ENCODE data around the gene DPEP3.

DPEP3 gene

DNA sequence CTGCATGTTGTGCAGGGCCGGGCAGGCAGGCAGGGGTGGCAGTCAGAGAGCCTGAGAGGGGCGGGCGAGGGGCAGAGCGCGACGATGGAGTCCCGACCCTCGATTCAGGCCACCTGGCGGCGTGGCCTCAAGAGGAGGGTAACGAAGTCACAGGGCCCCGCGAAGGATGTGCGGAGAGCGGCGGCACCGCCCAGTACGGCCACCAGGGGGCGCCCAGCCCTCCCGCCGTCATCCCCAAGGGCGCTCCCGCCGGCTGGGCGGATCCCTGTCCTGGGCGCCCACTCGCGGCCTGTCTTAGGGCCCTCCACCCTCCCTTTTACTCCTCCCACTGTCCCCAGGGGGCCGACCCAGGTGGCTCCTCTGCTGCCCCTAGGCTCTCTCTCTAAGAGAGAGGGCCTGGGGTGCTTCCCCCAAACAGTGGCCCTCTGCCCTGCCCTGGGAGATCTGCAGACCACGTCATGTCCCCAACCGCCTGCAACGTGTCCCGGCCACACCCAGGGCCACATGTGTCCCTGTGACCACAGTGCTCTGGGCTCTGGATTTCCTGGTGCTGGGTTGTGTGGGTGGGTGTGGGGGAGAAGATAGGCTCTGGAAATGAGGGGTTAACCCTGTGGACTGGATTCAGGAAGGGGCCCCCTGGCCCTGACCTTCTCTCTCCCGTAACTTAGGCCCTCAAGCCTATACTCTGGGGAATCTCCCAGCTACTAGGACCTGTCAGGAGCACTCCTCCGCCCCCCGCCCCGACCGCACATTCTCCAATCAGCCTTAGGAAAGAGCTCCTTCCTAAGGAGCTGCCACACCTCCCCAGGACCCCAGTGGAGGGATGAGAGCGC lies 13.1 kb upstream of the DPEP3 start:
- H3K4me3 ChIP-seq (ENCODE audit: low read depth, low read length): peak overlapping the region; percentile 58; the same call in 1 of the 2 replicates
- H3K4me1 ChIP-seq (ENCODE audit: control insufficient read depth, insufficient read depth, low read length, unreplicated experiment): peaks cover 12% of the 10 kb centered on the region
- peak overlapping the region; percentile 96 for H2AFZ ChIP-seq (ENCODE audit: low read length, unreplicated experiment)
- H3K27me3 ChIP-seq (ENCODE audit: insufficient read depth, low read length): no peaks in the 10 kb centered on the region
- H3K79me2 ChIP-seq (ENCODE audit: control insufficient read depth, insufficient read depth, low read length, unreplicated experiment): no peaks in the 10 kb centered on the region
- no peaks in the 10 kb centered on the region for H3K36me3 ChIP-seq (ENCODE audit: insufficient read depth, low read length)
- no peak overlapping the region for H3K27ac ChIP-seq (ENCODE audit: low read depth, low read length)

DNA sequence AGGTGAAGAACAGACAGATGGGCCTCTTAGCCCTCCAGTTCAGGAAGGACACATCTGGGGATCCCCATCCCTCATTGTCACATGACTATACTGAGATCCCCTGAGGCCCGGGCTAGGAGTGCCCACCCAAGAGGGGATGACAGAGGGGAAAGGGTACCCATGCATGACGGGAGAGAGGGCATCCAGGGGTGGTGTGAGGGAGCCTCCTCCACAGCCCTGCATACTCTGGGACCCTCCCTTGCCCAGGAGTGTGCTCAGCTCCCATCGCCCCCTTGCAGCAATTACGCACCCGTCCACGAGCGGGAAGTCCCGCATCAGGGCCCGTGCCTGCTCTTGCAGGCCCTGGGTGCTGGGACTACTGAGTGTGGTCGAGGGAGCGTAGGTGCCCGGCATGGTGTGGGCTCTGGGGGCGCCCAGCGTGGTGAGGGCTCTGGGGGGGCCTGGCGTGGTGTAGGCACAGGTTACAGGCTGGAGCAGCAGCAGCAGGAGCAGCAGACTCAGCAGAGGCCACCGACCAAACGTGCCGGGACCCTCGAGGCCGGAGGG lies 12.4 kb upstream of the DPEP3 start:
- Histone ChIP-seq H3K79me2 (ENCODE audit: control insufficient read depth, insufficient read depth, low read length, unreplicated experiment) (no peaks in the 10 kb centered on the region), H3K4me3 (ENCODE audit: low read depth, low read length) (no peak overlapping the region), H3K27ac (ENCODE audit: low read depth, low read length) (no peak overlapping the region), H3K4me1 (ENCODE audit: control insufficient read depth, insufficient read depth, low read length, unreplicated experiment) (peaks cover 12% of the 10 kb centered on the region), H3K36me3 (ENCODE audit: insufficient read depth, low read length) (no peaks in the 10 kb centered on the region), H3K27me3 (ENCODE audit: insufficient read depth, low read length) (no peaks in the 10 kb centered on the region), H2AFZ (ENCODE audit: low read length, unreplicated experiment) (no peak overlapping the region)

DNA sequence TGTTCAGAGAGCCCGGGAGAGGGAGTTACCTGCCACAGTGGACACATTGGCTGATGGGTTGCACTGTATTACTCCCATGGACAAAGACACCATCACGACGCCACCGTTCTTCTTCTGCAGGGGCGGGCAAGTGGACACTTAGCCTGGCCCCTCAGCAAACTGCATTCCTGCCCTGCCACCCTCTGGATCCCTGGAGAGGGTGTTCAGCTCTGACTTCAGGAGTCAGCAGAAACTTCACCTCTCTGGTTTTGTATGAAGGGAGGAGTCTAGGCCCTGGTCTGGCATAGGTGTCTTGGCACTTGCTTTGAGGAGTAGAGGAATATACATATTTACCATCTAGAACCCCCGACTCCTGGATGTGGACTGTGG lies 9.7 kb upstream of the DPEP3 start:
- no peaks in the 10 kb centered on the region for H3K36me3 ChIP-seq (ENCODE audit: insufficient read depth, low read length)
- peaks cover 8% of the 10 kb centered on the region for H3K4me1 ChIP-seq (ENCODE audit: control insufficient read depth, insufficient read depth, low read length, unreplicated experiment)
- no peaks in the 10 kb centered on the region for H3K27me3 ChIP-seq (ENCODE audit: insufficient read depth, low read length)
- H3K79me2 ChIP-seq (ENCODE audit: control insufficient read depth, insufficient read depth, low read length, unreplicated experiment): no peaks in the 10 kb centered on the region
- H3K4me3 ChIP-seq (ENCODE audit: low read depth, low read length): no peak overlapping the region
- H2AFZ ChIP-seq (ENCODE audit: low read length, unreplicated experiment): no peak overlapping the region
- no peak overlapping the region for H3K27ac ChIP-seq (ENCODE audit: low read depth, low read length)

DNA sequence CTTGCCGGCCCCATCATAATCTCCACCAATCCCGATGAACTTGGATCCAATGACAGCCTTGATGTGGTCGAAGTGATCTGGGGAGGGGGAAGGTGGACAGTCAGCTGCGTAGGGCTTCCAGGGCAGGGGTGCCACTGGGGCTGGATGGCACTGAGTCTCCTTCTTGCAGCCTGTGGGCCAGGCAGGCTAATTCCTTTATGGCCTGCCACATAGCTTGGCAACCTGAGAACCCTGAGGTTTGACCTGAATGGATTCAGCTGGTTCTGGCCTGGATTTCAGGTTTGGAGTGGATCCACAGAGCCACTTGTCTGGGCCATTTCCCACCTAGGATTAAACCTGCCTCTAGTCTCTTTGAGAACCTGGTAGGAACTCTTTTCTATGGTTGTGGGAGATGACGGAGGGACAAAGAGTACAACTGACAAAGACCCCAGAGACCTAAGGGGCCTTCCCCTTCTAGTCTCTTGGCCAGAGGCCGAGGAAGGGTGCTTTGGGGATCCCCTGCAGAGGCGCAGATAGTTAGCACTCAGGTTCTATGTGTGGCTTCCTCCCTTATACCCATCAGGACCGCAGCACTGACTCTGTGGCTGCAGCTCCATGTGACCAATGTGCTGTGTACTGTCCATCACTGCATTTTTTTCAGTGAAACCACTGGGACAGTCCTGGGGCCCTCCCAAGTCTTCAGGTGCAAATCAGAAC lies 9.2 kb upstream of the DPEP3 start:
- H2AFZ ChIP-seq (ENCODE audit: low read length, unreplicated experiment): no peak overlapping the region
- H3K4me3 ChIP-seq (ENCODE audit: low read depth, low read length): no peak overlapping the region
- no peaks in the 10 kb centered on the region for H3K27me3 ChIP-seq (ENCODE audit: insufficient read depth, low read length)
- no peaks in the 10 kb centered on the region for H3K36me3 ChIP-seq (ENCODE audit: insufficient read depth, low read length)
- no peak overlapping the region for H3K27ac ChIP-seq (ENCODE audit: low read depth, low read length)
- peaks cover 8% of the 10 kb centered on the region for H3K4me1 ChIP-seq (ENCODE audit: control insufficient read depth, insufficient read depth, low read length, unreplicated experiment)
- H3K79me2 ChIP-seq (ENCODE audit: control insufficient read depth, insufficient read depth, low read length, unreplicated experiment): no peaks in the 10 kb centered on the region

DNA sequence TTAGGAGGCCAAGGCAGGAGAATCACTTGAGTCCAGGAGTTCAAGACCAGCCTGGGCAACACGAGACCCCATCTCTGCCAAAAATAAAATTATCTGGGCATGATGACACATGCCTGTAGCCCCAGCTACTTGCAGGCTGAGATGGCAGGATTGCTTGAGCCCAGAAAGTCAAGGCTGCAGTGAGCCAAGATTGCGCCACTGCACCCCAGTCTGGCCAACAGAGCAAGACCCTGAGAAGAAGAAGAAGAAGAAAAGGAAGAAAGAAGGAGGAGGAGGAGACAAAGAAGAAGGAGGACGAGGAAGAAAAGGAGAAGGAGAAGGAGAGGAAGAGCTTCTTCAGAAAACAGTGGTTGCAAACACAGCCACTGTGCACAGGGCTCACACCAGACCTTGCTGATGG lies 8.4 kb upstream of the DPEP3 start:
- no peaks in the 10 kb centered on the region for H3K27me3 ChIP-seq (ENCODE audit: insufficient read depth, low read length)
- peaks cover 7% of the 10 kb centered on the region for H3K4me1 ChIP-seq (ENCODE audit: control insufficient read depth, insufficient read depth, low read length, unreplicated experiment)
- no peaks in the 10 kb centered on the region for H3K36me3 ChIP-seq (ENCODE audit: insufficient read depth, low read length)
- no peak overlapping the region for H3K4me3 ChIP-seq (ENCODE audit: low read depth, low read length)
- H3K27ac ChIP-seq (ENCODE audit: low read depth, low read length): no peak overlapping the region
- H2AFZ ChIP-seq (ENCODE audit: low read length, unreplicated experiment): no peak overlapping the region
- no peaks in the 10 kb centered on the region for H3K79me2 ChIP-seq (ENCODE audit: control insufficient read depth, insufficient read depth, low read length, unreplicated experiment)

DNA sequence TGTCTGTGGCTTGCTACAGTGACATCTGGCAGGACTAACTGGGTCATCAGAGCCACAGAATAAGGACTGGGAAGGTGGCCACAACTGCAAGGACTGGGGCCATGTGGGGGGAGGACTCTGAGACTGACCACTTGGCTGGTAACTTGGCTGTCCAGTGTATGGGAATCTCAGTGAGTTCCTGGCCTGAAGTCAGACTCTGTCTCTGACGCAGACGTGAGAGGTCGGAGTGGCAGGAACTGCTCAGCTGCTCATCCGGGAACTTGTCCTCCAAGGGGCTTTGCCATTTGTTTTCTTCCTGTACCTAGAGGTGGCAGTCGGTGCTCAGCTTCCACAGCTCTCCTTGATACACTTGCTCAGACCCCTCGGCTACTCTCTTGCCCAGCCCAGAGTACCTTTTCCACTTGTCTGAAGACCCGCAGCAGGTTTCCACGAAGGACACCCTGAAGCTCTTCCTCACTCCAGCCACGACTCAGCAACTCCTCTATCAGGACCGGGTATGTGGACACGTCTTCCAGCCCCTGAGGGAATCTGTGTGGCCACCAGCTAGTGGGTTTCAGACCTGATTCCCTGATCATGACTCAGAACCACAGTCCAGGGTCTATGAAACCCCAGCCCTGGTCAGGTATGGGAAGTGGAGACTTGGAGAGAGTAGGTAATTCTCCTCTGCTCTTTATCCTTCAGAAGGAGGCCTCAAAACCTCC lies 7.3 kb upstream of the DPEP3 start:
- no peak overlapping the region for H2AFZ ChIP-seq (ENCODE audit: low read length, unreplicated experiment)
- H3K4me1 ChIP-seq (ENCODE audit: control insufficient read depth, insufficient read depth, low read length, unreplicated experiment): no peaks in the 10 kb centered on the region
- no peaks in the 10 kb centered on the region for H3K36me3 ChIP-seq (ENCODE audit: insufficient read depth, low read length)
- H3K79me2 ChIP-seq (ENCODE audit: control insufficient read depth, insufficient read depth, low read length, unreplicated experiment): no peaks in the 10 kb centered on the region
- no peaks in the 10 kb centered on the region for H3K27me3 ChIP-seq (ENCODE audit: insufficient read depth, low read length)
- no peak overlapping the region for H3K4me3 ChIP-seq (ENCODE audit: low read depth, low read length)
- no peak overlapping the region for H3K27ac ChIP-seq (ENCODE audit: low read depth, low read length)

DNA sequence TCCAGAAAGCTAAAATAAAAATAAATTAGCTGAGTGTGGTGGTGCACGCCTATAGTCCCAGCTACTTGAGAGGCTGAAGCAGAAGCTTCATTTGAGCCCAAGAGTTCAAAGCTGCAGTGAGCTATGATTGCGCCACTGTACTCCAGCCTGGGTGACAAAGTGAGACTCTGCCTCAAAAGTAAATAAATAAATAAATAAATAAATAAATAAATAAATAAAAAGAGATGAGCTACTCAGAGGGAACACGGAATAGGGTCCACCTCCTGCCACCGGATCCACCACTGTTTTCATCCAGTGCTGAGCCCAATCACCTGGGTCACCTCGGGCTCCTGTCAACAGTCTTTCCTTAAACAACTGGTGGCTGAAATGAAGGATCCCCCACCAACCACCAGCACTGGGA lies 6.7 kb upstream of the DPEP3 start:
- Histone ChIP-seq H3K4me3 (ENCODE audit: low read depth, low read length) (no peak overlapping the region), H3K27me3 (ENCODE audit: insufficient read depth, low read length) (no peaks in the 10 kb centered on the region), H3K79me2 (ENCODE audit: control insufficient read depth, insufficient read depth, low read length, unreplicated experiment) (no peaks in the 10 kb centered on the region), H2AFZ (ENCODE audit: low read length, unreplicated experiment) (no peak overlapping the region), H3K36me3 (ENCODE audit: insufficient read depth, low read length) (no peaks in the 10 kb centered on the region), H3K4me1 (ENCODE audit: control insufficient read depth, insufficient read depth, low read length, unreplicated experiment) (no peaks in the 10 kb centered on the region), H3K27ac (ENCODE audit: low read depth, low read length) (no peak overlapping the region)

DNA sequence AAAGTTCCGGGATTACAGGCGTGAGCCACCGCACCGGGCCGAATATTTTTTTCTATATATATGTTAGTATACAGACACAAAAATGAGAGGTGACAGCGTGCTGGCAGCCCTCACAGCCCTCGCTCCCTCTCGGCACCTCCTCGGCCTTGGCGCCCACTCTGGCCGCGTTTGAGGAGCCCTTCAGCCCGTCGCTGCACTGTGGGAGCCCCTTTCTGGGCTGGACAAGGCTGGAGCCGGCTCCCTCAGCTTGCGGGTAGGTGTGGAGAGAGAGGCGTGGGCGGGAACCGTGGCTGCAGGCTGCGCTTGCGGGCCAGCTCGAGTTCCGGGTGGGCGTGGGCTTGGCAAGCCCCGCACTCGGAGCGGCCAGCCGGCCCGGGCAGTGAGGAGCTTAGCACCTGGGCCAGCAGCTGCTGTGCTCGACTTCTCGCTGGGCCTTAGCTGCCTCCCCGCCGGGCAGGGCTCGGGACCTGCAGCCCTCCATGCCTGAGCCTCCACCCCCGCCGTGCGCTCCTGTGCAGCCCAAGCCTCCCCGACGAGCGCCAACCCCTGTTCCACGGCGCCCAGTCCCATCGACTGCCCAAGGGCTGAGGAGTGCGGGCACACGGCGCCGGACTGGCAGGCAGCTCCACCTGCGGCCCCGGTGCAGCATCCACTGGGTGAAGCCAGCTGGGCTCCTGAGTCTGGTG lies 1.9 kb upstream of the DPEP3 start:
- Histone ChIP-seq H3K27ac (ENCODE audit: low read depth, low read length) (no peak overlapping the region), H3K27me3 (ENCODE audit: insufficient read depth, low read length) (peaks cover 7% of the 10 kb centered on the region; the same call in 1 of the 2 replicates), H2AFZ (ENCODE audit: low read length, unreplicated experiment) (no peak overlapping the region), H3K79me2 (ENCODE audit: control insufficient read depth, insufficient read depth, low read length, unreplicated experiment) (no peaks in the 10 kb centered on the region), H3K4me3 (ENCODE audit: low read depth, low read length) (no peak overlapping the region), H3K4me1 (ENCODE audit: control insufficient read depth, insufficient read depth, low read length, unreplicated experiment) (no peaks in the 10 kb centered on the region), H3K36me3 (ENCODE audit: insufficient read depth, low read length) (no peaks in the 10 kb centered on the region)

DNA sequence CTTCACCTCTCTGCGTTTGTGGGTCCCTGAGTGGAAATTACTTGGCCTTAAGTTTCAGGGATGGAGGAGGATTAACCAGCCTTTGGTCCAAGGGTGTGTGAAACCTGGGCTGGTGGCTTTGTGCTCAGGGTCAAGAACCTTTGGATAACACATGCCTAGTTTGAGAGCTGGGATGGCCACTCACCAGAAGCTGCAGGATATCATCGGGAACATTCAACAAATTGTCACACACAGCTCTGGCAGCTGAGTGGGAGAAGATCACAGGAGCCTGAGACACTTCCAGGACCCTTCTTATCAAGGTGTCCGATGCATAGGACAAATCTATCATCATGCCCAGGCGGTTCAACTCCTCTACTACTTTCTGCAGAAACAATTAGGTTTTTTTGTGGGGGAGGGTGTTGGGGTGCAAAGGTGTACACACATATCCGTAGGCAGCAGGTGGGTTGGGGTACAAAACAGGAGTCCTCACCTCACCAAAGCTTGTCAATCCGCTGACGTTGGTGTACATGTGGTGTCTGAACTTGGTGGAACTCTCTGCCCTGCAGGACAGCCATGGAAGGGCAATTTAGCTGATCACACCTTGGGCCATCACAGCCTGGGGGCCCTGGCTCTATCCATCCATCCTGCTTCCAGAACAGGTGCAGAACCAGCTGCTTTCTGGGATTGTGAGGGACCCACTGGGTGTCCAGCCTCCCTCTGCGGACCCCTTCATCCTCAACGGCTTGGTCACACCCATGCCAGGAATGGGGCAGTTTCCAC lies 2.7 kb downstream of the DPEP3 start:
- H3K4me3 ChIP-seq (ENCODE audit: low read depth, low read length): no peak overlapping the region
- no peaks in the 10 kb centered on the region for H3K79me2 ChIP-seq (ENCODE audit: control insufficient read depth, insufficient read depth, low read length, unreplicated experiment)
- H3K27ac ChIP-seq (ENCODE audit: low read depth, low read length): no peak overlapping the region
- H2AFZ ChIP-seq (ENCODE audit: low read length, unreplicated experiment): no peak overlapping the region
- H3K27me3 ChIP-seq (ENCODE audit: insufficient read depth, low read length): peaks cover 11% of the 10 kb centered on the region; the same call in 1 of the 2 replicates
- H3K36me3 ChIP-seq (ENCODE audit: insufficient read depth, low read length): no peaks in the 10 kb centered on the region
- no peaks in the 10 kb centered on the region for H3K4me1 ChIP-seq (ENCODE audit: control insufficient read depth, insufficient read depth, low read length, unreplicated experiment)

DNA sequence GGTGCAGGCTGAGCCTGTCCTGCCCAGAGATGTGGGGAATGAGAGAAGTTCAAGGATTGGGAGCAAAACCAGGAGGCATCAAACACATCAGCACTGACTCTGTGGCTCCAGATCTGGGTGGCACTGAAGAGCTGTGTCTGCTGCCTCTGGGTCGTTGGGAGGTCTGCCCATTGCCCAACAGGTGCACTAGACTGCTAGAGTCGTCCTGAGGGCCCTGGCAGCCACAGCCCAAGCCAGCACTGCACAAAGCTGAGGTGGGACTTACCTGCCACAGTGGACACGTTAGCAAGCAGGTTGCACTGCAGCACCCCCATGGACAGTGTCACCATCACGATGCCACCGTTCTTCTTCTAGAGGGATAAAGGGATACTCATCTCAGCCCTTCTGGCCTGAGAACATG lies 3.3 kb downstream of the DPEP3 start:
- H3K36me3 ChIP-seq (ENCODE audit: insufficient read depth, low read length): no peaks in the 10 kb centered on the region

More for the DNA sequence above, 3.3 kb downstream of the DPEP3 start:
- no peak overlapping the region for H3K4me3 ChIP-seq (ENCODE audit: low read depth, low read length)
- no peak overlapping the region for H2AFZ ChIP-seq (ENCODE audit: low read length, unreplicated experiment)
- no peak overlapping the region for H3K27ac ChIP-seq (ENCODE audit: low read depth, low read length)
- no peaks in the 10 kb centered on the region for H3K79me2 ChIP-seq (ENCODE audit: control insufficient read depth, insufficient read depth, low read length, unreplicated experiment)
- H3K4me1 ChIP-seq (ENCODE audit: control insufficient read depth, insufficient read depth, low read length, unreplicated experiment): no peaks in the 10 kb centered on the region
- peaks cover 11% of the 10 kb centered on the region; the same call in 1 of the 2 replicates for H3K27me3 ChIP-seq (ENCODE audit: insufficient read depth, low read length)

Data from ACC112 (cell line).